CD14-positive monocyte (primary cell): Measurements from ENCODE around the gene OPTC. TPM values are rescaled to one million over a fixed set of nuclear protein-coding genes. Genes with fewer than 3 reads are reported as not detected.

ENCODE experiments used
- DNase-seq, 3 donors: peaks; one replicate each; pipeline ENCODE4 v3.0.0-alpha.2; 2011 to 2022
- H2AFZ ChIP-seq: 2 replicates; pipeline ENCODE4 v1.6.0; 2012; ENCODE audit warnings: mild to moderate bottlenecking, low read depth, low read length, inconsistent platforms; ENCODE audit not compliant: insufficient read depth, poor library complexity, severe bottlenecking
- H3K27ac ChIP-seq, 2 donors: 1 replicate in 1 of 2; 2 replicates in 1 of 2; pipeline ENCODE4 v1.5.1; 2012 to 2013; ENCODE audit warnings: low read length in 2 of 2, control low read depth in 1 of 2, inconsistent platforms in 1 of 2, low read depth in 1 of 2, mild to moderate bottlenecking in 1 of 2
- H3K27me3 ChIP-seq, 2 donors: one replicate each; pipeline versions ENCODE4 v1.6.0 to v1.6.1; 2011 to 2013; ENCODE audit warnings: low read length in 2 of 2; ENCODE audit not compliant: control insufficient read depth in 2 of 2, insufficient read depth in 2 of 2
- H3K36me3 ChIP-seq, 2 donors: replicated peaks in 1 of 2; 1 replicate in 1 of 2; 2 replicates in 1 of 2; pipeline versions ENCODE4 v1.5.1 to v1.6.1; 2012 to 2013; ENCODE audit warnings: low read length in 2 of 2, control low read depth in 1 of 2, inconsistent platforms in 1 of 2, mild to moderate bottlenecking in 1 of 2; ENCODE audit not compliant: insufficient read depth in 2 of 2, control insufficient read depth in 1 of 2
- H3K4me1 ChIP-seq, 2 donors: 1 replicate in 1 of 2; 2 replicates in 1 of 2; pipeline versions ENCODE4 v1.5.1 to v1.6.1; 2012 to 2013; ENCODE audit warnings: low read length in 2 of 2, control low read depth in 1 of 2, inconsistent platforms in 1 of 2, mild to moderate bottlenecking in 1 of 2, moderate library complexity in 1 of 2; ENCODE audit not compliant: insufficient read depth in 2 of 2, control insufficient read depth in 1 of 2
- H3K4me2 ChIP-seq: replicated peaks from 2 replicates; pipeline ENCODE3; 2012; ENCODE audit warnings: low read length, moderate library complexity, mild to moderate bottlenecking; ENCODE audit not compliant: poor library complexity, severe bottlenecking; ENCODE audit errors: extremely low read depth
- H3K4me3 ChIP-seq, 3 experiments: fragments of 200-600 bp in 1 of 3; sonication (generic) in 1 of 3; replicated peaks in 1 of 3; 1 replicate in 2 of 3; 2 replicates in 1 of 3; pipeline ENCODE4 v1.5.1; 2011 to 2013; ENCODE audit warnings: low read length in 3 of 3, mild to moderate bottlenecking in 3 of 3, control low read depth in 2 of 3, low read depth in 2 of 3, inconsistent platforms in 1 of 3, moderate library complexity in 1 of 3
- H3K79me2 ChIP-seq: 2 replicates; pipeline ENCODE4 v1.6.0; 2012; ENCODE audit warnings: mild to moderate bottlenecking, control low read depth, inconsistent platforms, low read length, moderate library complexity; ENCODE audit not compliant: insufficient read depth
- H3K9ac ChIP-seq: 2 replicates; pipeline ENCODE4 v1.6.0; 2017; ENCODE audit warnings: low read length, mild to moderate bottlenecking; ENCODE audit not compliant: insufficient read depth, poor library complexity, severe bottlenecking
- H3K9me3 ChIP-seq, 2 donors: replicated peaks in 1 of 2; 1 replicate in 1 of 2; 2 replicates in 1 of 2; pipeline versions ENCODE4 v1.5.1 to v1.6.1; 2012 to 2013; ENCODE audit warnings: low read length in 2 of 2, control low read depth in 1 of 2; ENCODE audit not compliant: control insufficient read depth in 1 of 2, insufficient read depth in 1 of 2
- H4K20me1 ChIP-seq: 2 replicates; pipeline ENCODE4 v1.6.0; 2012; ENCODE audit warnings: mild to moderate bottlenecking, low read length, control low read depth, moderate library complexity; ENCODE audit not compliant: insufficient read depth
- H3K27ac Mint-ChIP-seq, 7 donors: one replicate each; pipeline ENCODE4 v1.8.0; 2020; ENCODE audit warnings: mild to moderate bottlenecking in 7 of 7, mixed read lengths in 7 of 7, moderate library complexity in 6 of 7, inconsistent platforms in 2 of 7
- H3K27me3 Mint-ChIP-seq, 3 donors: one replicate each; pipeline ENCODE4 v1.8.0; 2021 to 2022; ENCODE audit warnings: low read depth in 3 of 3, mild to moderate bottlenecking in 3 of 3, mixed read lengths in 3 of 3, moderate library complexity in 3 of 3, inconsistent platforms in 1 of 3
- H3K36me3 Mint-ChIP-seq, 2 donors: one replicate each; pipeline ENCODE4 v1.8.0; 2020; ENCODE audit warnings: mixed read lengths in 2 of 2, inconsistent platforms in 1 of 2, mild to moderate bottlenecking in 1 of 2
- H3K4me1 Mint-ChIP-seq: one replicate; pipeline ENCODE4 v1.8.0; 2020; ENCODE audit warnings: mild to moderate bottlenecking, mixed read lengths
- H3K4me3 Mint-ChIP-seq, 2 donors: one replicate each; pipeline ENCODE4 v1.8.0; 2020; ENCODE audit warnings: mild to moderate bottlenecking in 2 of 2, mixed read lengths in 2 of 2, moderate library complexity in 1 of 2
- H3K9me3 Mint-ChIP-seq, 7 donors: one replicate each; pipeline ENCODE4 v1.8.0; 2020 to 2022; ENCODE audit warnings: mixed read lengths in 7 of 7, mild to moderate bottlenecking in 6 of 7, moderate library complexity in 6 of 7, inconsistent platforms in 2 of 7
- WGBS: methylation state at CpG from one replicate; pipeline ENCODE4 v1.1.5; 2013; ENCODE audit warnings: missing lambda C conversion rate; ENCODE audit not compliant: insufficient coverage; 5-methylcytosine and 5-hydroxymethylcytosine counted together
- intact Hi-C, 2 donors: fragments of 100-400 bp; cut with micrococcal nuclease; formaldehyde crosslinking; loops; one replicate each; pipeline versions ENCODE4 v1.15.0 to v1.15.1; 2023
- polyA plus RNA-seq, 3 donors: library from polyadenylated mRNA; depleted of rRNA in 1 of 3; unstranded in 2 of 3; stranded (reverse) in 1 of 3; fragments of 300-500 nt in 2 of 3; fragments of >200 nt in 1 of 3; fragmentation: Illumina TruSeq in 2 of 3; gene quantifications; 1 replicate in 2 of 3; 2 replicates in 1 of 3; pipeline ENCODE4 v1.2.3, GENCODE V29; 2012 to 2021
- TF ChIP-seq, protein P1 (sequence below): fragments of 200-600 bp; IDR thresholded peaks from one replicate; pipeline ENCODE4 v1.8.0; 2022; ENCODE audit warnings: antibody characterized with exemption, mild to moderate bottlenecking

OPTC gene
- polyA plus RNA-seq, 3 donors = not detected

DNA sequence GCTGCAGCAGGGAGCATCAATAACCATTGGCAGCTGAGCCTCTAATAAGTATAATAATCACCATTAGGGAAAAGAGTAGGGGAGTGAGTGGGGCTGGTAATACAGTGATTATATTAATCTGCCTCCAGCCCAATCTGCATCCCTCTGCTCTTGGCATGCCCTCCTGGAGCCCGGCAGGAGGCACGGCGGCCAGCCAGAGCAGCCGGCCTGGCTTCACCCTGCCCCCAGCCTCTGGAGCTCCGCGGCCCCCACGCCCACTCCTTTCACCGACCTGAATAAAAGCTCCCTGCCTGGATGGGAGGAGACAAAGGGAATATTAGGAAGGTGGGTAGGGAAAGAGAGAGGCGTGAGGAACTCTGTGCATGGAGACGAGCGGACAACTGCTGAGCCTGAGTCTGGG lies 28.3 kb downstream of the OPTC start:
- WGBS = 98% methylated on average over 7 of the region's 11 CpGs
- peaks cover 0 to 4% of the 10 kb centered on the region in 2 donors for H3K4me1 ChIP-seq
- no peaks in the 10 kb centered on the region for H3K9me3 ChIP-seq
- H3K4me3 Mint-ChIP-seq = no peak overlapping the region
- no peaks in the 10 kb centered on the region for H4K20me1 ChIP-seq
- no peak overlapping the region for H3K4me2 ChIP-seq
- TF ChIP-seq, protein P1, sequence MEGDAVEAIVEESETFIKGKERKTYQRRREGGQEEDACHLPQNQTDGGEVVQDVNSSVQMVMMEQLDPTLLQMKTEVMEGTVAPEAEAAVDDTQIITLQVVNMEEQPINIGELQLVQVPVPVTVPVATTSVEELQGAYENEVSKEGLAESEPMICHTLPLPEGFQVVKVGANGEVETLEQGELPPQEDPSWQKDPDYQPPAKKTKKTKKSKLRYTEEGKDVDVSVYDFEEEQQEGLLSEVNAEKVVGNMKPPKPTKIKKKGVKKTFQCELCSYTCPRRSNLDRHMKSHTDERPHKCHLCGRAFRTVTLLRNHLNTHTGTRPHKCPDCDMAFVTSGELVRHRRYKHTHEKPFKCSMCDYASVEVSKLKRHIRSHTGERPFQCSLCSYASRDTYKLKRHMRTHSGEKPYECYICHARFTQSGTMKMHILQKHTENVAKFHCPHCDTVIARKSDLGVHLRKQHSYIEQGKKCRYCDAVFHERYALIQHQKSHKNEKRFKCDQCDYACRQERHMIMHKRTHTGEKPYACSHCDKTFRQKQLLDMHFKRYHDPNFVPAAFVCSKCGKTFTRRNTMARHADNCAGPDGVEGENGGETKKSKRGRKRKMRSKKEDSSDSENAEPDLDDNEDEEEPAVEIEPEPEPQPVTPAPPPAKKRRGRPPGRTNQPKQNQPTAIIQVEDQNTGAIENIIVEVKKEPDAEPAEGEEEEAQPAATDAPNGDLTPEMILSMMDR = no peak
- intact Hi-C loops = no loop called here
- peaks cover 0 to 3% (median 0%) of the 10 kb centered on the region in 3 donors for H3K27me3 Mint-ChIP-seq
- H3K4me3 ChIP-seq = no peak overlapping the region
- H3K9ac ChIP-seq = no peak overlapping the region
- peaks cover 0 to 1% (median 0%) of the 10 kb centered on the region in 7 donors for H3K9me3 Mint-ChIP-seq
- peaks cover 14% of the 10 kb centered on the region for H3K4me1 Mint-ChIP-seq
- H3K27me3 ChIP-seq = no peaks in the 10 kb centered on the region
- H3K27ac Mint-ChIP-seq = peak overlapping the region in 1 of 7 donors; percentile 37
- DNase-seq = no peak
- H2AFZ ChIP-seq = no peak overlapping the region
- no peaks in the 10 kb centered on the region for H3K36me3 Mint-ChIP-seq
- H3K36me3 ChIP-seq = no peaks in the 10 kb centered on the region
- H3K27ac ChIP-seq = no peak overlapping the region
- no peaks in the 10 kb centered on the region for H3K79me2 ChIP-seq

DNA sequence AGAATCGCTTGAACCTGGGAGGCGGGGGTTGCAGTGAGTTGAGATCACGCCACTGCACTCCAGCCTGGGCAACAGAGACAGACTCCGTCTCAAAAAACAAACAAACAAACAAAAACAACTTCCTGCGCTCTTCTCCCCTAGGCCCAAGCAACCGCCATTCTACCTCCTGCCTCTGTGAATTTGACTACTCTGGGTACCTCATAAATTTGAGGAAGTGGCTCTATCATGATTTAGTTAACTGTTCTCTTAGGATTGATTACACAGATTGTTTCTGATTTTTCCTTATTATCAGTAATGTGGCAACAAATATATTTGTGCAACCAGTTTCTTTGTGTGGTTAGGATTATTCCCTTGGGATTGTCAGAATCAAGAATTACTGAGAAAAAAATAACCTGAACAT lies 29.7 kb downstream of the OPTC start:
- H3K27me3 Mint-ChIP-seq = peaks cover 0 to 3% (median 2%) of the 10 kb centered on the region in 3 donors
- H3K9ac ChIP-seq = no peak overlapping the region
- no peaks in the 10 kb centered on the region for H3K27me3 ChIP-seq
- peaks cover 0 to 1% (median 0%) of the 10 kb centered on the region in 7 donors for H3K9me3 Mint-ChIP-seq
- H3K9me3 ChIP-seq = no peaks in the 10 kb centered on the region
- DNase-seq = no peak
- no peak overlapping the region for H3K27ac Mint-ChIP-seq
- 100% methylated on average over 1 of the region's 6 CpGs for WGBS
- no peak overlapping the region for H3K27ac ChIP-seq
- no peak overlapping the region for H3K4me3 Mint-ChIP-seq
- peaks cover 15% of the 10 kb centered on the region for H3K4me1 Mint-ChIP-seq
- intact Hi-C loops = no loop called here
- no peaks in the 10 kb centered on the region for H3K79me2 ChIP-seq
- no peak overlapping the region for H3K4me3 ChIP-seq
- H4K20me1 ChIP-seq = no peaks in the 10 kb centered on the region
- TF ChIP-seq, protein P1 = no peak
- peaks cover 0 to 10% of the 10 kb centered on the region in 2 donors for H3K4me1 ChIP-seq
- no peaks in the 10 kb centered on the region for H3K36me3 Mint-ChIP-seq
- no peaks in the 10 kb centered on the region for H3K36me3 ChIP-seq
- no peak overlapping the region for H2AFZ ChIP-seq
- no peak overlapping the region for H3K4me2 ChIP-seq
